Superior temporal gyrus (tissue), 1 donor: ENCODE data around the gene S100A9.

Experiments
- DNase-seq: peaks from one replicate; pipeline ENCODE4 v3.0.0-alpha.2; 2016; ENCODE audit errors: extremely low spot score

The S100A9 gene

GRCh38 chr1:153360592-153361479 is 3.2 kb downstream of the S100A9 start:
- no peak for DNase-seq

- DNase-seq, result no peak
Observed at GRCh38 chr1:153361480-153362109, 3.9 kb downstream of the S100A9 start.

- no peak for DNase-seq
Observed at GRCh38 chr1:153362187-153362775, 4.6 kb downstream of the S100A9 start.

- no peak for DNase-seq
Observed at GRCh38 chr1:153363641-153364040, 6.0 kb downstream of the S100A9 start.

- DNase-seq, result no peak
Observed at GRCh38 chr1:153364156-153364555, 6.5 kb downstream of the S100A9 start.

GRCh38 chr1:153364766-153365666 is 7.4 kb downstream of the S100A9 start:
- no peak for DNase-seq

- no peak for DNase-seq
Observed at GRCh38 chr1:153365696-153366095, 8.0 kb downstream of the S100A9 start.

- no peak for DNase-seq
Observed at GRCh38 chr1:153366261-153366660, 8.6 kb downstream of the S100A9 start.

GRCh38 chr1:153367090-153367489 is 9.4 kb downstream of the S100A9 start:
- DNase-seq, result no peak

GRCh38 chr1:153368495-153368894 is 10.8 kb downstream of the S100A9 start:
- DNase-seq, result no peak

- no peak for DNase-seq
Observed at GRCh38 chr1:153370146-153370545, 12.5 kb downstream of the S100A9 start.

- DNase-seq, result no peak
Observed at GRCh38 chr1:153371231-153371630, 13.6 kb downstream of the S100A9 start.

- DNase-seq, result no peak
Observed at GRCh38 chr1:153372571-153372970, 14.9 kb downstream of the S100A9 start.

- DNase-seq, result no peak
Observed at GRCh38 chr1:153374071-153374470, 16.4 kb downstream of the S100A9 start.

GRCh38 chr1:153375511-153375910 is 17.9 kb downstream of the S100A9 start, which contains the start of gene S100A12:
Gene S100A12 (minus strand): TSS chr1:153375621. CDS start chr1:153374592, 1,029 bp downstream.
- no peak for DNase-seq

GRCh38 chr1:153379591-153379990 is 21.9 kb downstream of the S100A9 start:
- DNase-seq, result no peak

GRCh38 chr1:153380711-153381110 is 23.1 kb downstream of the S100A9 start:
- no peak for DNase-seq

- DNase-seq, result no peak
Observed at GRCh38 chr1:153384958-153385580, 27.4 kb downstream of the S100A9 start.

- peak; percentile 23 for DNase-seq
Observed at GRCh38 chr1:153386500-153386901, 28.8 kb downstream of the S100A9 start.

- no peak for DNase-seq
Observed at GRCh38 chr1:153387001-153387400, 29.3 kb downstream of the S100A9 start.

- no peak for DNase-seq
Observed at GRCh38 chr1:153387785-153388184, 30.1 kb downstream of the S100A9 start.
